ENCODE measurements around the gene ZBTB45. TPM values are rescaled to one million over a fixed set of nuclear protein-coding genes. Genes with fewer than 3 reads are reported as not detected.

The ZBTB45 gene
- total and polyA plus RNA-seq, 10 of the 15 experiments (the other 5 are each of a cell fraction or from before 2014, with no cell fraction given) = 0.29 to 17.2 (median 4.2) TPM

GRCh38 chr19:58519355-58520256 lies at the start of gene ZBTB45 (continued):
- peak; percentile 87 for TF ChIP-seq E4F1 (IDR thresholded peaks at IDR 0.05; ENCODE audit: borderline replicate concordance, partially characterized antibody)
- no peak for TF ChIP-seq EZH2 (IDR thresholded peaks at IDR 0.05; ENCODE audit: borderline replicate concordance, control insufficient read depth, low read depth, low read length)
- no peak; the same call in 1 of the 2 replicates for TF ChIP-seq ESRRA (IDR thresholded peaks at IDR 0.05; ENCODE audit: low read length)
- TF ChIP-seq SIX5 (IDR thresholded peaks at IDR 0.05; ENCODE audit: low read depth, low read length, severe bottlenecking) = peak; percentile 81
- no peak for TF ChIP-seq NFYB (IDR thresholded peaks at IDR 0.05; ENCODE audit: insufficient read depth, low read depth, low read length)
- peak; percentile 55 to 93 for TF ChIP-seq SRF (IDR thresholded peaks at IDR 0.05; ENCODE audit: low read depth in 2 of 2, low read length in 2 of 2)
- no peak for TF ChIP-seq PRDM15 (CRISPR knock-in tag; IDR thresholded peaks at IDR 0.05)
- TF ChIP-seq NR2C2 (IDR thresholded peaks at IDR 0.05; ENCODE audit: borderline replicate concordance, control insufficient read depth, insufficient read length, low read depth) = no peak
- TF ChIP-seq GATAD2B (conservative IDR thresholded peaks at IDR 0.05; ENCODE audit: low read depth) = peak; percentile 88
- peak; percentile 91 for TF ChIP-seq POU2F2 (IDR thresholded peaks at IDR 0.05; ENCODE audit: borderline replicate concordance, low read depth, low read length)
- no peak for TF ChIP-seq PAX8 (IDR thresholded peaks at IDR 0.05)
- TF ChIP-seq ZNF207 (IDR thresholded peaks at IDR 0.05; ENCODE audit: borderline replicate concordance) = peak; percentile 98
- TF ChIP-seq MXI1 (IDR thresholded peaks at IDR 0.05; ENCODE audit: low read depth, low read length) = peak; percentile 92
- TF ChIP-seq SMAD1 (IDR thresholded peaks at IDR 0.05; ENCODE audit: low read depth, partially characterized antibody) = peak; percentile 73
- TF ChIP-seq KDM1A (IDR thresholded peaks at IDR 0.05; ENCODE audit: borderline replicate concordance) = no peak
- TF ChIP-seq TCF12 (IDR thresholded peaks at IDR 0.05; ENCODE audit: low read depth, low read length) = peak; percentile 48
- TF ChIP-seq STAT1 (conservative IDR thresholded peaks at IDR 0.05) = peak; percentile 99
- TF ChIP-seq CBFB (IDR thresholded peaks at IDR 0.05; ENCODE audit: low read depth) = peak; percentile 91
- no peak for TF ChIP-seq CBX3 (IDR thresholded peaks at IDR 0.05; ENCODE audit: borderline replicate concordance, low read depth)
- no peak for TF ChIP-seq ATF3 (IDR thresholded peaks at IDR 0.05; ENCODE audit: borderline replicate concordance, extremely low read depth, low read depth, low read length)

Measured in GM12878 (cell line).